IMR-90 (cell line): Measurements from ENCODE around the gene ZNF362. TPM values are rescaled to one million over a fixed set of nuclear protein-coding genes. Genes with fewer than 3 reads are reported as not detected.

ENCODE experiments used
- ATAC-seq: fragments of 200-7000 bp; cut with Tn5 transposase; 2 replicates; pipeline ENCODE4 v1.9.1; 2020; ENCODE audit warnings: low read depth, mild to moderate bottlenecking, moderate library complexity
- BruUV-seq: library from RNA; stranded (reverse); fragments of 400-500 nt; replicated peaks from 2 replicates; lab custom pipeline; 2021; lab: Mats Ljungman, UMichigan
- CTCF ChIA-PET: fragments of 300-600 bp; formaldehyde crosslinking; extraction: SDS; loops from one replicate; lab custom pipeline; 2021; ENCODE audit warnings: antibody characterized with exemption; lab: Yijun Ruan, JAX
- POLR2A ChIA-PET: fragments of 300-600 bp; sonication (Branson Sonifier 250); formaldehyde crosslinking; loops from one replicate; lab custom pipeline; 2022; ENCODE audit warnings: antibody characterized with exemption; ENCODE audit not compliant: unreplicated experiment; lab: Charles Lee
- DNase-seq: peaks from one replicate; pipeline ENCODE4 v3.0.0; 2013
- H2AFZ ChIP-seq: replicated peaks from 2 replicates; pipeline ENCODE3; 2013; ENCODE audit warnings: low read length, mild to moderate bottlenecking; ENCODE audit not compliant: poor library complexity
- H2AK5ac ChIP-seq: 2 replicates; pipeline ENCODE4 v1.6.1; 2013; ENCODE audit warnings: low read depth, low read length, inconsistent platforms
- H2AK9ac ChIP-seq: replicated peaks from 2 replicates; pipeline ENCODE3; 2013; ENCODE audit warnings: mild to moderate bottlenecking, low read depth, low read length, moderate library complexity; ENCODE audit not compliant: poor library complexity
- H2BK120ac ChIP-seq: 2 replicates; pipeline ENCODE4 v1.6.1; 2013; ENCODE audit warnings: low read depth, low read length, inconsistent platforms
- H2BK15ac ChIP-seq: 3 replicates; pipeline ENCODE4 v1.6.1; 2013; ENCODE audit warnings: low read depth, low read length, inconsistent platforms
- H2BK20ac ChIP-seq: 2 replicates; pipeline ENCODE4 v1.6.1; 2013; ENCODE audit warnings: low read depth, mild to moderate bottlenecking, inconsistent platforms, low read length, moderate library complexity
- H2BK5ac ChIP-seq: 2 replicates; pipeline ENCODE4 v1.6.1; 2013; ENCODE audit warnings: mild to moderate bottlenecking, low read depth, low read length, inconsistent platforms; ENCODE audit not compliant: poor library complexity, severe bottlenecking
- H3K14ac ChIP-seq: replicated peaks from 2 replicates; pipeline ENCODE4 v1.6.1; 2013; ENCODE audit warnings: low read depth, low read length, inconsistent platforms
- H3K18ac ChIP-seq: 2 replicates; pipeline ENCODE4 v1.6.1; 2013; ENCODE audit warnings: low read depth, low read length, control low read depth
- H3K23ac ChIP-seq: 2 replicates; pipeline ENCODE4 v1.6.1; 2013; ENCODE audit warnings: low read depth, low read length, inconsistent platforms
- H3K27ac ChIP-seq: 2 replicates; pipeline ENCODE4 v1.5.1; 2013; ENCODE audit warnings: mild to moderate bottlenecking, control low read depth, low read length; ENCODE audit not compliant: insufficient read depth
- H3K27me3 ChIP-seq: 2 replicates; pipeline ENCODE4 v1.6.1; 2013; ENCODE audit warnings: low read length; ENCODE audit not compliant: control insufficient read depth, insufficient read depth
- H3K36me3 ChIP-seq: 2 replicates; pipeline ENCODE4 v1.6.1; 2013; ENCODE audit warnings: low read length, mixed read lengths; ENCODE audit not compliant: control insufficient read depth, insufficient read depth
- H3K4ac ChIP-seq: 2 replicates; pipeline ENCODE4 v1.6.1; 2013; ENCODE audit warnings: low read depth, low read length, inconsistent platforms
- H3K4me1 ChIP-seq: 2 replicates; pipeline ENCODE4 v1.6.1; 2013; ENCODE audit warnings: low read length, mixed read lengths; ENCODE audit not compliant: control insufficient read depth, insufficient read depth
- H3K4me2 ChIP-seq: 2 replicates; pipeline ENCODE4 v1.6.1; 2013; ENCODE audit warnings: low read depth, mild to moderate bottlenecking, control low read depth, low read length, moderate library complexity
- H3K4me3 ChIP-seq: 2 replicates; pipeline ENCODE4 v1.5.1; 2013; ENCODE audit warnings: low read depth, mild to moderate bottlenecking, control low read depth, low read length, moderate library complexity; ENCODE audit not compliant: insufficient read depth
- H3K56ac ChIP-seq: 2 replicates; pipeline ENCODE4 v1.6.1; 2013; ENCODE audit warnings: low read length, inconsistent platforms; ENCODE audit not compliant: insufficient read depth; ENCODE audit errors: extremely low read depth
- H3K79me1 ChIP-seq, 2 experiments: 2 replicates each; pipeline ENCODE4 v1.6.1; 2013; ENCODE audit warnings: low read length in 2 of 2, inconsistent platforms in 1 of 2, low read depth in 1 of 2
- H3K9ac ChIP-seq: 2 replicates; pipeline ENCODE4 v1.6.1; 2013; ENCODE audit warnings: low read depth, low read length, control low read depth
- H3K9me1 ChIP-seq: 2 replicates; pipeline ENCODE4 v1.6.1; 2013; ENCODE audit warnings: low read length, inconsistent platforms; ENCODE audit not compliant: insufficient read depth
- H3K9me3 ChIP-seq: 2 replicates; pipeline ENCODE4 v1.6.1; 2013; ENCODE audit warnings: low read length; ENCODE audit not compliant: control insufficient read depth, insufficient read depth
- H4K20me1 ChIP-seq: 2 replicates; pipeline ENCODE4 v1.6.1; 2013; ENCODE audit warnings: low read length, inconsistent platforms; ENCODE audit not compliant: insufficient read depth
- H4K5ac ChIP-seq: 2 replicates; pipeline ENCODE4 v1.6.1; 2013; ENCODE audit warnings: mild to moderate bottlenecking, low read depth, low read length, control low read depth
- H4K8ac ChIP-seq, 2 experiments: 2 replicates each; pipeline ENCODE4 v1.6.1; 2013; ENCODE audit warnings: low read depth in 2 of 2, low read length in 2 of 2, control low read depth in 1 of 2, inconsistent platforms in 1 of 2
- H4K91ac ChIP-seq: 2 replicates; pipeline ENCODE4 v1.6.1; 2013; ENCODE audit warnings: low read depth, low read length, inconsistent platforms; ENCODE audit not compliant: insufficient read depth
- BHLHE40 ChIP-seq: fragments of 150-350 bp; IDR thresholded peaks from 2 replicates; pipeline ENCODE4 v1.6.1; 2016; ENCODE audit warnings: mild to moderate bottlenecking, low read depth, low read length
- CEBPB ChIP-seq: IDR thresholded peaks from 2 replicates; pipeline ENCODE4 v1.6.1; 2012; ENCODE audit warnings: low read depth, low read length, improper control_type of control experiment
- CHD1 ChIP-seq: IDR thresholded peaks from 2 replicates; pipeline ENCODE4 v1.6.1; 2012; ENCODE audit warnings: low read depth, low read length, improper control_type of control experiment
- FOS ChIP-seq: fragments of 150-350 bp; IDR thresholded peaks from 2 replicates; pipeline ENCODE4 v1.6.1; 2016; ENCODE audit warnings: low read depth, low read length
- MAFK ChIP-seq: IDR thresholded peaks from 2 replicates; pipeline ENCODE4 v1.6.1; 2012; ENCODE audit warnings: low read depth, low read length, improper control_type of control experiment
- MAZ ChIP-seq: IDR thresholded peaks from 2 replicates; pipeline ENCODE4 v1.6.1; 2012; ENCODE audit warnings: low read depth, mild to moderate bottlenecking, low read length, improper control_type of control experiment, moderate library complexity, borderline replicate concordance
- NFE2L2 ChIP-seq: fragments of 150-350 bp; IDR thresholded peaks from 2 replicates; pipeline ENCODE4 v1.6.1; 2016; ENCODE audit warnings: low read depth, mild to moderate bottlenecking, low read length
- RAD21 ChIP-seq: IDR thresholded peaks from 2 replicates; pipeline ENCODE4 v1.6.1; 2012; ENCODE audit warnings: low read length, improper control_type of control experiment
- RCOR1 ChIP-seq: IDR thresholded peaks from 2 replicates; pipeline ENCODE4 v1.6.1; 2012; ENCODE audit warnings: mild to moderate bottlenecking, low read length, improper control_type of control experiment; ENCODE audit not compliant: insufficient replicate concordance
- RFX5 ChIP-seq: IDR thresholded peaks from 2 replicates; pipeline ENCODE4 v1.8.0; 2012; ENCODE audit warnings: low read depth, mild to moderate bottlenecking, low read length, moderate library complexity
- SMC3 ChIP-seq: fragments of 150-350 bp; IDR thresholded peaks from 2 replicates; pipeline ENCODE4 v1.6.1; 2016; ENCODE audit warnings: low read depth, mild to moderate bottlenecking, antibody characterized with exemption, low read length, moderate library complexity
- WGBS, 2 experiments: methylation state at CpG; one replicate each; pipeline versions ENCODE4 v1.1.5 to v1.1.7; 2013; ENCODE audit warnings: missing lambda C conversion rate in 2 of 2; ENCODE audit not compliant: insufficient read length in 1 of 2; ENCODE audit errors: extremely low coverage in 2 of 2; 5-methylcytosine and 5-hydroxymethylcytosine counted together
- dilution Hi-C: fragments of 300-500 bp; cut with HindIII; formaldehyde crosslinking; loops from one replicate; pipeline ENCODE4 v1.14.3; 2018; ENCODE audit warnings: low sequenced_read_pairs; ENCODE audit not compliant: unreplicated experiment
- in situ Hi-C: fragments of 300-500 bp; cut with MboI; formaldehyde crosslinking; loops from 3 replicates; pipeline ENCODE4 v1.14.3; 2019; ENCODE audit warnings: low sequenced_read_pairs, inconsistent platforms, mixed read lengths
- intact Hi-C: fragments of 100-400 bp; cut with micrococcal nuclease; formaldehyde crosslinking; loops from 2 replicates; pipeline ENCODE4 v1.10.0; 2022
- polyA plus RNA-seq, 3 experiments: library from polyadenylated mRNA; depleted of rRNA; stranded (reverse); fragments of >200 nt; gene quantifications; 2 replicates each; pipeline ENCODE4 v1.2.3, GENCODE V29; 2012; ENCODE audit warnings: low replicate concordance in 1 of 3
- total RNA-seq: library from RNA; depleted of rRNA; stranded (reverse); fragments of >200 nt; gene quantifications from 2 replicates; pipeline ENCODE4 v1.2.3, GENCODE V29; 2012
- TF ChIP-seq, protein P1 (sequence below): fragments of 150-350 bp; IDR thresholded peaks from 2 replicates; pipeline ENCODE4 v1.6.1; 2017; ENCODE audit warnings: mild to moderate bottlenecking, antibody characterized with exemption, low read length, low read depth
- TF ChIP-seq, protein P2 (sequence below): conservative IDR thresholded peaks from 2 replicates; pipeline ENCODE4 v1.5.1; 2012; ENCODE audit warnings: mild to moderate bottlenecking, low read depth, low read length, improper control_type of control experiment

The ZNF362 gene
- total and polyA plus RNA-seq, 2 of the 4 experiments (the other 2 are of a cell fraction): 5.7 to 12.9 TPM

DNA sequence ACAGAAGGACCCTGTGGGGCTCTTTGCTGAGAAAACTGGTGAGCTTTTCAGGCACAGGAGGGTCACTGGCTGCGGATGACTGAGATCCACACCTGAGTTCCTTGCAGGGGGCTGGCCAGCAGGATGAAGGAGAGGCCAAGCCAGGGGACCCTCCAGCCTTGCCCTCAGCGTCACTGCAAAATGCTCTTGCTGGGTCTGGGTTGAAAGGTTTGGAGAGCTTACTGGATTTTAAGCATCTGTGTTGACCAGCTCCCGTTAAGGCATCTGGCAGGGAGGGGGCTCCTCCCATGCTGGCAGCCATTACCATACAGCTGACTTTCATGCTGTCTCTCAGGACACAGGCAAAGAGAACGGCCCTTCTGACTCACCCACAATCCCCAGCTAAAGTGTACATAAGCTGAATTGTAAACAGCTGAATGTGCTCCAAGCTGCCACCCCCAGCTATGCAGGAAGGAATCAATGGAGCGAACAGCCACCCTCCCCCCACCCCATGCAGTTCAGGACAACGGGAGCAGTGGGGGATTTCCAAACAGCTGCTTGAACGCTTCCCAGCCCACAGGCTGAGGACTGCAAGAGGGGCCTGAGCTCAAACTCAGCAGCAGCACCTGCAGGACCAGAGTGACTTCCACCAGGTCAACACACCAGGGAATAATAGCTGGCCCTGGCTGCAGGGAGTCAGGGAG, 85.9 kb downstream of the ZNF362 start:
- Histone ChIP-seq H2AK5ac (peak overlapping the region; percentile 87), H4K20me1 (peaks cover 91% of the 10 kb centered on the region), H4K8ac (peak overlapping the region; percentile 1 to 48; a peak in 2 of 4 replicates), H3K23ac (peak overlapping the region; percentile 61; the same call in 1 of the 2 replicates), H3K9me3 (no peaks in the 10 kb centered on the region), H2BK5ac (peak overlapping the region; percentile 85), H3K18ac (peak overlapping the region; percentile 10), H3K56ac (peak overlapping the region; percentile 5; the same call in 1 of the 2 replicates), H3K4me3 (no peak overlapping the region), H3K4me1 (peaks cover 54% of the 10 kb centered on the region), H2BK20ac (peak overlapping the region; percentile 37; the same call in 1 of the 2 replicates), H4K5ac (peak overlapping the region; percentile 11; the same call in 1 of the 2 replicates), H2BK15ac (peak overlapping the region; percentile 32; the same call in 1 of the 3 replicates), H3K36me3 (peaks cover 20% of the 10 kb centered on the region), H2AK9ac (peak overlapping the region; percentile 63), H2BK120ac (peak overlapping the region; percentile 32; the same call in 1 of the 2 replicates), H3K4me2 (peak overlapping the region; percentile 38), H3K9me1 (peaks cover 36% of the 10 kb centered on the region), H3K27me3 (no peaks in the 10 kb centered on the region), H3K9ac (peak overlapping the region; percentile 31), H3K79me1 (peaks cover 0 to 54% of the 10 kb centered on the region in 2 experiments; a peak in 2 of 4 replicates), H3K27ac (peak overlapping the region; percentile 81), H3K14ac (peak overlapping the region; percentile 64), H2AFZ (peak overlapping the region; percentile 9), H4K91ac (peak overlapping the region; percentile 75), H3K4ac (peak overlapping the region; percentile 70)
- CTCF ChIA-PET: interaction anchor here (0.6 to 0.9 kb wide), 4 partner anchors 13 to 417 kb away, joined by 3 to 4 read pairs (median 3); no protein-coding TSS in a partner anchor
- BruUV-seq: no TSS peak
- POLR2A ChIA-PET: no interaction called here
- in situ Hi-C loops: no loop called here
- WGBS, 2 experiments: 17% methylated on average over 1 of the region's 7 CpGs; no CpG with 5 or more reads in 1 of the 2 experiments
- peak; percentile 99 for DNase-seq
- dilution Hi-C loops: no loop called here
- intact Hi-C loops: no loop called here
- peak; percentile 74 for ATAC-seq
- TF ChIP-seq BHLHE40 (peak; percentile 59), NFE2L2 (no peak), RFX5 (no peak), CHD1 (no peak), CEBPB (peak; percentile 0; the same call in 1 of the 2 replicates), SMC3 (peak; percentile 24; the same call in 1 of the 2 replicates), MAFK (peak; percentile 38; the same call in 1 of the 2 replicates), RAD21 (no peak; the same call in 1 of the 2 replicates), RCOR1 (peak; percentile 85), MAZ (peak; percentile 97), FOS (peak; percentile 86)
- TF ChIP-seq, protein P1, sequence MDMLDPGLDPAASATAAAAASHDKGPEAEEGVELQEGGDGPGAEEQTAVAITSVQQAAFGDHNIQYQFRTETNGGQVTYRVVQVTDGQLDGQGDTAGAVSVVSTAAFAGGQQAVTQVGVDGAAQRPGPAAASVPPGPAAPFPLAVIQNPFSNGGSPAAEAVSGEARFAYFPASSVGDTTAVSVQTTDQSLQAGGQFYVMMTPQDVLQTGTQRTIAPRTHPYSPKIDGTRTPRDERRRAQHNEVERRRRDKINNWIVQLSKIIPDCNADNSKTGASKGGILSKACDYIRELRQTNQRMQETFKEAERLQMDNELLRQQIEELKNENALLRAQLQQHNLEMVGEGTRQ: 0 out of 2 replicates have a peak, but pooled peaks have one; percentile 11
- TF ChIP-seq, protein P2, sequence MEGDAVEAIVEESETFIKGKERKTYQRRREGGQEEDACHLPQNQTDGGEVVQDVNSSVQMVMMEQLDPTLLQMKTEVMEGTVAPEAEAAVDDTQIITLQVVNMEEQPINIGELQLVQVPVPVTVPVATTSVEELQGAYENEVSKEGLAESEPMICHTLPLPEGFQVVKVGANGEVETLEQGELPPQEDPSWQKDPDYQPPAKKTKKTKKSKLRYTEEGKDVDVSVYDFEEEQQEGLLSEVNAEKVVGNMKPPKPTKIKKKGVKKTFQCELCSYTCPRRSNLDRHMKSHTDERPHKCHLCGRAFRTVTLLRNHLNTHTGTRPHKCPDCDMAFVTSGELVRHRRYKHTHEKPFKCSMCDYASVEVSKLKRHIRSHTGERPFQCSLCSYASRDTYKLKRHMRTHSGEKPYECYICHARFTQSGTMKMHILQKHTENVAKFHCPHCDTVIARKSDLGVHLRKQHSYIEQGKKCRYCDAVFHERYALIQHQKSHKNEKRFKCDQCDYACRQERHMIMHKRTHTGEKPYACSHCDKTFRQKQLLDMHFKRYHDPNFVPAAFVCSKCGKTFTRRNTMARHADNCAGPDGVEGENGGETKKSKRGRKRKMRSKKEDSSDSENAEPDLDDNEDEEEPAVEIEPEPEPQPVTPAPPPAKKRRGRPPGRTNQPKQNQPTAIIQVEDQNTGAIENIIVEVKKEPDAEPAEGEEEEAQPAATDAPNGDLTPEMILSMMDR: no peak
